Measurements from ENCODE around the gene GALNT13. TPM values are rescaled to one million over a fixed set of nuclear protein-coding genes. Genes with fewer than 3 reads are reported as not detected.
A peak's percentile ranks its signal among the peaks of the same experiment; 100 is the strongest.

The GALNT13 gene
- total RNA-seq, 1 donor from 2014 or later, result 0.40 TPM

GRCh38 chr2:154125891-154126290, 254.2 kb downstream of the GALNT13 start:
- no peak for DNase-seq (ENCODE audit: low read depth)

GRCh38 chr2:154130821-154131220, 259.1 kb downstream of the GALNT13 start:
- DNase-seq (ENCODE audit: low read depth), result no peak

GRCh38 chr2:154132827-154133226, 261.1 kb downstream of the GALNT13 start:
- DNase-seq (ENCODE audit: low read depth), result no peak

- peak; percentile 4 for DNase-seq (ENCODE audit: low read depth)
Measured at GRCh38 chr2:154133823-154134222, 262.1 kb downstream of the GALNT13 start.

- no peak for DNase-seq (ENCODE audit: low read depth)
Measured at GRCh38 chr2:154140249-154141025, 268.7 kb downstream of the GALNT13 start.

- no peak for DNase-seq (ENCODE audit: low read depth)
Measured at GRCh38 chr2:154142480-154142879, 270.8 kb downstream of the GALNT13 start.

GRCh38 chr2:154143105-154143504, 271.4 kb downstream of the GALNT13 start:
- DNase-seq (ENCODE audit: low read depth), result no peak

- DNase-seq (ENCODE audit: low read depth), result no peak
Measured at GRCh38 chr2:154158101-154158500, 286.4 kb downstream of the GALNT13 start.

GRCh38 chr2:154161286-154161685, 289.6 kb downstream of the GALNT13 start:
- DNase-seq (ENCODE audit: low read depth), result no peak

GRCh38 chr2:154170400-154170799, 298.7 kb downstream of the GALNT13 start:
- no peak for DNase-seq (ENCODE audit: low read depth)

GRCh38 chr2:154173164-154173563, 301.4 kb downstream of the GALNT13 start:
- DNase-seq (ENCODE audit: low read depth), result no peak

- DNase-seq (ENCODE audit: low read depth), result no peak
Measured at GRCh38 chr2:154173919-154174318, 302.2 kb downstream of the GALNT13 start.

GRCh38 chr2:154182008-154182407, 310.3 kb downstream of the GALNT13 start:
- DNase-seq (ENCODE audit: low read depth), result no peak

GRCh38 chr2:154187948-154188347, 316.2 kb downstream of the GALNT13 start:
- DNase-seq (ENCODE audit: low read depth), result no peak

GRCh38 chr2:154189953-154190352, 318.2 kb downstream of the GALNT13 start:
- no peak for DNase-seq (ENCODE audit: low read depth)

- no peak for DNase-seq (ENCODE audit: low read depth)
Measured at GRCh38 chr2:154193246-154193645, 321.5 kb downstream of the GALNT13 start.

- DNase-seq (ENCODE audit: low read depth), result no peak
Measured at GRCh38 chr2:154194909-154195643, 323.4 kb downstream of the GALNT13 start.

GRCh38 chr2:154195644-154196195, 324.0 kb downstream of the GALNT13 start:
- DNase-seq (ENCODE audit: low read depth), result no peak

GRCh38 chr2:154198866-154199265, 327.1 kb downstream of the GALNT13 start:
- no peak for DNase-seq (ENCODE audit: low read depth)

GRCh38 chr2:154203206-154203605, 331.5 kb downstream of the GALNT13 start:
- DNase-seq (ENCODE audit: low read depth), result no peak

GRCh38 chr2:154203902-154204301, 332.2 kb downstream of the GALNT13 start:
- DNase-seq (ENCODE audit: low read depth), result no peak

- peak; percentile 9 for DNase-seq (ENCODE audit: low read depth)
Measured at GRCh38 chr2:154207288-154208047, 335.7 kb downstream of the GALNT13 start.

Data from renal cortical epithelial cell (primary cell).